Erythroblast (primary cell): ENCODE data around the gene DOP1A.

Experiments used
- DNase-seq, 2 experiments: peaks; one replicate each; lab custom pipeline; 2025; lab: John Stamatoyannopoulos, UW
- GATA1 ChIP-seq: IDR thresholded peaks from 2 replicates; pipeline ENCODE4 v1.6.1; 2011; ENCODE audit warnings: low read depth, mild to moderate bottlenecking, control low read depth, low read length, moderate library complexity
- POLR2A ChIP-seq: IDR thresholded peaks from 2 replicates; pipeline ENCODE4 v1.6.1; 2011; ENCODE audit warnings: mild to moderate bottlenecking, low read length

Gene DOP1A, protein sequence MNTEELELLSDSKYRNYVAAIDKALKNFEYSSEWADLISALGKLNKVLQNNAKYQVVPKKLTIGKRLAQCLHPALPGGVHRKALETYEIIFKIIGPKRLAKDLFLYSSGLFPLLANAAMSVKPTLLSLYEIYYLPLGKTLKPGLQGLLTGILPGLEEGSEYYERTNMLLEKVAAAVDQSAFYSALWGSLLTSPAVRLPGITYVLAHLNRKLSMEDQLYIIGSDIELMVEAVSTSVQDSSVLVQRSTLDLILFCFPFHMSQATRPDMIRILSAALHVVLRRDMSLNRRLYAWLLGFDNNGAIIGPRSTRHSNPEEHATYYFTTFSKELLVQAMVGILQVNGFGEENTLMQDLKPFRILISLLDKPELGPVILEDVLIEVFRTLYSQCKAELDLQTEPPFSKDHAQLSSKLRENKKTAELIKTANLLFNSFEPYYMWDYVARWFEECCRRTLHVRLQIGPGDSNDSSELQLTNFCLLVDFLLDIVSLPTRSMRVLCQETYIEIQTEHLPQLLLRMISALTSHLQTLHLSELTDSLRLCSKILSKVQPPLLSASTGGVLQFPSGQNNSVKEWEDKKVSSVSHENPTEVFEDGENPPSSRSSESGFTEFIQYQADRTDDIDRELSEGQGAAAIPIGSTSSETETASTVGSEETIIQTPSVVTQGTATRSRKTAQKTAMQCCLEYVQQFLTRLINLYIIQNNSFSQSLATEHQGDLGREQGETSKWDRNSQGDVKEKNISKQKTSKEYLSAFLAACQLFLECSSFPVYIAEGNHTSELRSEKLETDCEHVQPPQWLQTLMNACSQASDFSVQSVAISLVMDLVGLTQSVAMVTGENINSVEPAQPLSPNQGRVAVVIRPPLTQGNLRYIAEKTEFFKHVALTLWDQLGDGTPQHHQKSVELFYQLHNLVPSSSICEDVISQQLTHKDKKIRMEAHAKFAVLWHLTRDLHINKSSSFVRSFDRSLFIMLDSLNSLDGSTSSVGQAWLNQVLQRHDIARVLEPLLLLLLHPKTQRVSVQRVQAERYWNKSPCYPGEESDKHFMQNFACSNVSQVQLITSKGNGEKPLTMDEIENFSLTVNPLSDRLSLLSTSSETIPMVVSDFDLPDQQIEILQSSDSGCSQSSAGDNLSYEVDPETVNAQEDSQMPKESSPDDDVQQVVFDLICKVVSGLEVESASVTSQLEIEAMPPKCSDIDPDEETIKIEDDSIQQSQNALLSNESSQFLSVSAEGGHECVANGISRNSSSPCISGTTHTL (N-terminal part only)

DNA sequence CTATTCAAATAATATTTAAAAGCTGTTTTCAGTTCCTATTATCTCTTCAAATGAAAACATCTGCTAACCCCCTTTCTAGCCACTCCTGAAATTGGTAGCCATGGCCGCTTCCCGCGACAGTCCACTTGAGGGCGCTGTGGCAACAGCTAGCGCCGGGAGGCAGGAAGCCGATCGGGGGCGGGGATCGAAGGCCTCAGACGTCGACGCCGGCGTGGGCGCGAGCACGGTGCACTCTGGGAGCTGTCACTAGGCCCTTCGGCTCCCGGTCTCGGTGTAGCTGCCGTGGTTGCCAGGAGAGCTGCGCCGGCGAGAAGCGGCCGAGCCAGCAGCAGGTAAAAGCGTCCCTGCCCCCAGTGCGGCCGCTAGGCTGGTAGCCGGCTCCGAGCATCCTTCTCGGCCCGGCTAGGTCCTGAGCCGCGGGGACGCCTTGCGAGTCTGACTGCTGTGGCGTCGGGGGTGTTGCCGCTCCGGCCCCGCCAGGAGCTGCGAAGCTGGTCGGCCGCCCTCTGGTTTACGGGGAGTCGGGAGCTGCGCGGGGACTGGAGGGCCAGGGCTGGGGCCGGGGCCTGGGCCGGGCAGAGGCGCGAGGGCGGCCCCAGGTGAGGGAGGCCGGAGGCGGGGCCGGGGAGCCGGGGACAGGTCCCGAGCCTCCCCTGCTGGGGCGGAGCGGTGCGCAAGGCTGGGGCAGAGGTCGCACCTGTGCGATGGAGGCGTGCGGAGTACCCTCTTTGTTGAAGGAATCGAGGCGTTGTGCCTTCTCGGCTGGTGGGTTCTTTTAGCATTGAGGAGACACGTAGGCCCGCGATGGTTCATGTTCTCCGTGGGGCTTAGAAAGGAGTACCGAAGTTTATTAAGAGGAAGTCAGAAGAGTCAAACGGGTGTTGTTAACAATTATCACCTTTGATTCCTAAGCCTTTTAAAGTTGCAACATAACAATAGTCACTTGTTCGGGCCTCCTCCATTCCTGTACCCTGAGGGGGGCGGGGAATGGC is at the start of gene DOP1A:
DOP1A (plus strand) TSS at position 224 of the 992 bp plus-strand sequence. CDS start 29,307 bp downstream, outside the sequence.
- peak; percentile 95 to 97 for DNase-seq
- TF ChIP-seq GATA1 (no peak), POLR2A (peak; percentile 52)

DNA sequence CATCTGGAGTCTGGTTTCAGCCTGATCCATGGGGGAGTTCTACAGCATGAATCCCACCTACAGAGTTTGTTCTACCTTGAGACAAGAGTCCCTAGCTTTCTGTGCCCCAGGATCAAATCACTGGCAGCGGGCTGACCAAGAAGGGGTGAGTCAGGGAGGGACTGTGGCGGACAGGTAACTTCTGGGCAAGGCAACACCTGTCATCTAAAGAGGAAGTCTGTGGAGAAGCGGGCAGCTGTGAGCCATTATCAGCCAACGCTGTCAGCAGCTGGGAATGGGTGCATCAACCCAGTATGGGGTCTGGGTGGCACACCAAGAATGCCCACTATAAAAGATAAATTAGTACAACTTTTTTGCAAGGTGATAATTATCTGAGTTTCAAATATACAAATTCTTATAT is 47.7 kb upstream of the DOP1A start:
- TF ChIP-seq POLR2A (no peak), GATA1 (no peak)
- DNase-seq, result no peak

DNA sequence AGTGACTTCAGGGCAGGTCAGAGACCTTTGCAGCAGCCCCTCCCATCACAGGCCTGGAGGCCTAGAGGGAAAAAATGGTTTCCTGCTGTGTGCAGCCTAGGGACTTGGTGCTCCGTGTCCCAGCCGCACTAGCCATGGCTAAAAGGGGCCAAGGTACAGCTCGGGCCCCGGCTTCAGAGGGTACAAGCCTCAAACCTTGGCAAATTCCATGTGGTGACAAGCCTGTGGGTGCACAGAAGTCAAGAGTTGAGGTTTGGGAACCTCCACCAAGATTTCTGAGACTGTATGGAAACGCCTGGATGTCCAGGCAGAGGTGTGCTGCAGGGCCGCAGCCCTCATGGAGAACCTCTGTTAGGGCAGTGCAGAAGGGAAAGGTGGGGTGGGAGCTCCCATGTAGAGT is 35.8 kb upstream of the DOP1A start:
- DNase-seq, result peak in 1 of 2 experiments; percentile 10
- TF ChIP-seq POLR2A (no peak), GATA1 (no peak)

DNA sequence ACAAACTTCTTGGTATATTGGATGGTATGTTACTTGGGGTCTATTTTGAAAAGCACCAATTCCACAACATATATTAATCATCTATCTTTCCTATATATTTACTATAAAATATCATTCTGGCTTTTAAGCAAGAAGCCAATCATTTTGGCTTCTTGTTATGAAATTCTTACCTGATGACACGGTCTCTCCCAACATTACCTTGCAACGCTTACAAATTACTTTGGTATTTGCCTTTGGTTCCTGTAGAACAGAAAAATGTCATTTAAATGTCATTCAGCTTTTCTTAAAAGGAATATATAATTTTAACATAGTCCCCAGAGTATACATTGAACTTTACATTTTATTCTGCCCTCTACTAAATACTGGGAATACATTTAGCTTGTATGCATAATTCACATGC is 29.2 kb upstream of the DOP1A start:
- no peak for DNase-seq
- TF ChIP-seq POLR2A, result no peak
- TF ChIP-seq GATA1, result no peak

DNA sequence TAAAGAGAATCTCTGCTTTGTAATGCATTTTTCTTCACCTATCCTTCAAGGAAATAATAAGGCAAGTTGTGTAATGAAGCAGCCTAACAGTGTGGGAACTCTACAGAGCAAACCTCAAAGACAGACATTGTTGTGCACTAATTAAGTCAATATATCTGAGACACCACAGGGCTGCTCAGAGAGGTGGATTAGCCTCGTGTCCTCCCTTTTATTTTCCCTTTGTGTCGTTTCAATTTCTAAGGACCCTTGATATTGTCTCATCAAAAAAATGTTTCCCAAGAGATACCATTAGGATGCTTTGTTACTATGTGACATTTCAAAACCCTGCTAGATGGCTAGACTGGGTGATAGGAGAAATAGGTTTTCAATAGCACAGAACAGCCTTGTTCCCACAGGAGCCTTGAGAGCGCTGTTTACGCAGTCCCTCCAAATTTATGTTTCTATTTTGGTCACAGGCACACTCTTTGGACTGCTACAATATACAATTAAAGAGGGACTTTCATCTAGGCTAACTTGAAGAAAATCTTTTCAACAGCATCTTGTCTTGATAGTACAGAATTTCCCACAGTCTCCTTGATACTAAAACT is 24.9 kb upstream of the DOP1A start:
- TF ChIP-seq GATA1, result no peak
- no peak for TF ChIP-seq POLR2A
- DNase-seq, result no peak

DNA sequence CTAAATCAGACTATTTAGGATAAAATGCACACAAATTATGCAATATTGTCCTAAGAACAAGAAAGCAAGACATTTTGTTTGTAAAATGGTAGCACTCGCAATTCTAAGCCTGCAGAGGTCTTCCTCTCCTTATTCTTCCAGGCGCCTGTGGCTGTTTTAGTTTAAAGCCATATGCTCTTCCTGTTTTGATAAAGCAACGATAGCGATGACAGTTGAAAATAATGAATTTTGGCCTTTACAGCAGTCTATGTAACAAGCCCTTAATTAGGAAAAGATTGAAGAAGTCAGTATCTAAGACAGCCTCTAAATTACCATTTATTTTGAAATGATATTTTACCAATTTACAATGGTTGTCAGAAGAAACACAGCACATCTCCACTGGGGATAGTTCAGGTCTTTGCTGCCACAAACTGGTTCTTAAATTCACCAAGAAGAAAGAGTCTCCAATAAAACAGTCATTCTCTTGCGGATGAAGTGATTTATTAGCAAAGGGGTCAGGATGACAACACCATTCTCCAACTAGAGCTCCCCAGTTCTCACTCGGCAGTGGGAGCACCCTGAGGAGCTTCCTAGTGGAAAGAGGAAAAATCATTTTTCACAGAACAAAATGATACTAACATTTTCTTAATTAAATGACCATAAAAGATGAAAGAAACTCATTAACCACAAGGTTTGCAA is 23.2 kb upstream of the DOP1A start:
- TF ChIP-seq POLR2A (no peak), GATA1 (no peak)
- DNase-seq, result no peak

DNA sequence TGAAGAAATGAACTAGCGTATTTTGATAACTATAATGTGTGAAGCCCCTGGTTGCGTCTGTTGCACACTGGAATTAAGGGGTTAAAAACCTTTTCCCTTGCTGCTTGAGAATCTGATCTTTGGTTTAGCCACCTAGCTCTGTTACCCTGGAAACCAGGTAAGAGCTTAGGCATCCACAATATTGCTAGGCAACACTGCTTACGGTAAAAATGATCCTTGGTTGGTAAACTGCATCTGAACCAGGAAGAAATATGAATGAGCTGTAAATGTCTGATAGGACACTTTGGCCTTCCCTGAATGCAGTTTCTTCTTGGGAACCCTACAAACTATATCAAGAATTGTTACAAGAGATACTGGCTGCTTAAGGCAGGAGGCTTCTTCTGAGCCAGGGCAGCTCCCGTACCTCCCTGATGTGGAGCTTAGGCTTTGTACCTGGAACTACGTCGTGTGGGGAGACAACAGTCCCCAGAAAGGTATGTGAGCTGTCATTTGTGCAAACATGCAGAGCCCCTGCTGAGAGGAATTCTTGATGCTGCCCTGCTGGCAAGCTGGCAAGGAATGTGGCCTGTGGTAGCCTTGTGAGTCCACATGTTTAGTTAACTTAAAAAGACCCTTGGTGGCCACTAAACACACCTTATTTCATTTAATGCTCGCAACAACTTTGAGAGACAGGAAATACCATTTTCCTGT is 20.3 kb upstream of the DOP1A start:
- no peak for TF ChIP-seq GATA1
- no peak for TF ChIP-seq POLR2A
- no peak for DNase-seq

DNA sequence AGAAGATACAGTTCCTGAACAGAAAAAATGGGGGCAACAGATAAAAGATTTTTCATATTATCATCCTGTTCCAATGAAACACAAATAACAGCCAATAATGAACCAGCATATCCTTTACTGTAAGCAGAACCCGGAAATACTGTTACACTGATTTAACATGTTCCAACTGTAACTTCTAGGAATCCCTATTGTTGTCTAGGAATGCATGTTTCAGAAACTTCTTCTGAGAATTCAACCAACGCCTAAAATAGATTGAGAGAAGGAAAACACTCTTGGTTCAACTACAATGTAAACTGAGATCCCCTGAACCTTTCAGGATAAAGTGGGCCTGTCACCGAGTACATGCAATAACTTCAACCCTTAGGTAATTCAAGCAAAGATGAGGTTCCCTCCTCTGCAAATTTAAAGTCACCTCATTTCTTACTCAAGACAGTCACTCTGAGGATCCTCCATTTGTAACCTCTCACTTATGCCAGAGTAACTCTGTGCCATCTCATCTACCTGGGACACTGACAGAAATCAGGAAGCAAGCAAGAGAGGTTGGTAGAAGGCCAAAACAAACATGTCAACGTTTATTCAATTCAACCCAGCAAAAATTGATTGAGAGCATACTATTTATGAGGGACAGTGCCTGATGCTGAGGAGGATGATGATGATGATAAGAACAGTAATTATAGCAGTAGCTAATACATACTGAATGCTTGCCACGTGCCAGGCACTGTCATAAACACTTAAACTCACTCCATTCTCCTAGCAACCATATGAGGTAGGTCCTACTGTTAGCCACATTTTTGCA is 15.9 kb upstream of the DOP1A start:
- TF ChIP-seq POLR2A, result no peak
- no peak for TF ChIP-seq GATA1
- DNase-seq, result no peak

DNA sequence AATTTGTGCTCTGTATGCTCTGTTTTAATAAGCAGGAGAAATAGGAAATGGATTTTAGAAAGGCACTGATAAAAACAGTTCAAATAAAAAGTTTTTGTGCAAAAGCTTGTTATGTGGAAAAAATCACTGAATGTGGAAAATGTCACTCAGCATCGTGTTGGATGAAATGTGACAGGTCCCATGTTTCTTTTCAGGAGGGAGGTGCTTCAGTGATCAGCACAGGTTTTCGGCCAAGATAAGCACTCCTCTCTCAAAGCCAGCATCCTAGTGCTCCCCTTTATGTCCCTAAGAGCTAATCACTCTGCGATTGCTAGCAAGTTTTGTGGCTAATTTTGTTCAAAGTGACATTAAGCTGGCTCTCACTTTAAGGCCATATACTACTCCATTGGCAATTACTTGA is 13.8 kb upstream of the DOP1A start:
- TF ChIP-seq POLR2A (no peak), GATA1 (no peak)
- DNase-seq, result no peak

DNA sequence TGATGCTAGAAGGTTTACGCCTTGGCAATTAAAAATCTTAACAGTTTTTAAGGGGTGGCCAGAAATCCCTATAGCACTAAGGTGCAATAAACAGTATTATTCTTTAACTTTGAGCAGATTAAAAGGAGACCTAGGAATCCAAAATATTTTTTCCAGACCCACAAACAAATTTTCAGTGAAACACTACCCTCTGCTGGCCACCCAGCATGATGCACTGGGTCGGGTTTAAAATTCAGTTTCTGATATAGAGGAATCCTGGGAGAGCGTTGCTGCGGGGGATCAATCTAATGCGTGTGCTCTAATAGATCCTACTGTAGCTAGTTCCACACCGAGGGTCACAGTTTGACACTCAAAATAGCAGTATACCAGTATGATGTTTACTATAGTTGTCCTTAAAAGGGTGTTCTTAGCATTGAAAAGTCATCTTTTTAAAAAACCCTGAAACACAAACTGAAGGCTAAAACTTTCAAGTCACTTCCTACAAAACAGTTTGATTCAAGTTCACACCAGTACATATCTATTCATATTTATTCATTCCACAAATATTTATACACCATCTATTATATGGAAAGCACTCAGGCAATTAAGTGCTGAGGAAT is 12.0 kb upstream of the DOP1A start:
- DNase-seq, result peak; percentile 37 to 66

More for the DNA sequence above, 12.0 kb upstream of the DOP1A start:
- TF ChIP-seq GATA1 (no peak), POLR2A (no peak)
